Subcutaneous preadipocyte (primary cell): Measurements from ENCODE around the gene RPL13. TPM values are rescaled to one million over a fixed set of nuclear protein-coding genes. Genes with fewer than 3 reads are reported as not detected.

ENCODE experiments used
- small RNA-seq: library from RNA; depleted of rRNA; stranded (forward); fragments of <200 nt; gene quantifications from one replicate; pipeline ENCODE3, GENCODE V24; 2012
- total RNA-seq: library from RNA; depleted of rRNA; stranded (reverse); fragments of >200 nt; gene quantifications from 2 replicates; pipeline ENCODE4 v1.2.3, GENCODE V29; 2012

Gene RPL13
- 2,094 and 3,716 TPM in 2 replicates for total RNA-seq

GRCh38 chr16:89560378-89561141, at the start of gene RPL13:
TSS of gene RPL13 (plus strand) at chr16:89560682. CDS start at chr16:89560960, 278 bp downstream.

GRCh38 chr16:89575247-89576152, 15.0 kb downstream of the RPL13 start, which contains the start of gene CPNE7:
TSS of gene CPNE7 (plus strand) at chr16:89575758. CDS start at chr16:89575898, 140 bp downstream.

GRCh38 chr16:89613231-89613953, 52.9 kb downstream of the RPL13 start, which contains the start of gene DPEP1:
TSS of gene DPEP1 (plus strand) at chr16:89613642. CDS start at chr16:89630411, 16,769 bp downstream.

Small RNA genes within 50 kb of the gene (small RNA-seq; reads per million reads assigned to genes)
- gene SNORD68: not detected

Other genes starting within 250 kb of the RPL13 start
- 63.9 and 84.5 TPM in 2 replicates for gene ANKRD11, start 70.1 kb upstream of the RPL13 start, total RNA-seq
- 86.7 and 119 TPM in 2 replicates for gene SPG7, start 52.3 kb upstream of the RPL13 start, total RNA-seq
- 12.1 and 29.9 TPM in 2 replicates for gene CPNE7, start 15.1 kb downstream of the RPL13 start, total RNA-seq
- gene DPEP1, start 53.0 kb downstream of the RPL13 start, total RNA-seq: not detected in 2 replicates
- 107 and 114 TPM in 2 replicates for gene CHMP1A, start 97.0 kb downstream of the RPL13 start, total RNA-seq
- 2.6 and 2.9 TPM in 2 replicates for gene SPATA33, start 97.2 kb downstream of the RPL13 start, total RNA-seq
- gene CDK10, start 126.0 kb downstream of the RPL13 start, total RNA-seq: 32.3 and 33.8 TPM in 2 replicates
- gene SPATA2L, start 141.0 kb downstream of the RPL13 start, total RNA-seq: 9.6 and 11.5 TPM in 2 replicates
- 6.8 and 7.7 TPM in 2 replicates for gene VPS9D1, start 160.2 kb downstream of the RPL13 start, total RNA-seq
- gene ZNF276, start 160.9 kb downstream of the RPL13 start, total RNA-seq: 8.8 and 16.2 TPM in 2 replicates